ENCODE data around the gene MANSC4. TPM values are rescaled to one million over a fixed set of nuclear protein-coding genes. Genes with fewer than 3 reads are reported as not detected.

The MANSC4 gene
- total and polyA plus RNA-seq, 10 of the 15 experiments (the other 5 are each of a cell fraction or from before 2014, with no cell fraction given): 0.18 to 0.21 (median 0.19) TPM; not detected in 7

- 29% methylated on average over 1 of the region's 1 CpG for WGBS (ENCODE audit: insufficient coverage, insufficient replicate concordance, low lambda C conversion rate, missing lambda C conversion rate)
- Histone ChIP-seq H3K4me1 (ENCODE audit: control insufficient read depth, insufficient read depth, low read length) (no peaks in the 10 kb centered on the region), H2AFZ (ENCODE audit: control insufficient read depth, low read depth, low read length) (no peak overlapping the region), H3K27me3 (replicated peaks in 1 of 2; ENCODE audit: control insufficient read depth in 2 of 2, insufficient read depth in 2 of 2, low read length in 1 of 2) (no peaks in the 10 kb centered on the region), H3K27ac (ENCODE audit: control insufficient read depth, insufficient read depth) (no peak overlapping the region), H3K9me3 (replicated peaks; ENCODE audit: control insufficient read depth, insufficient read depth, low read length) (no peaks in the 10 kb centered on the region; the same call in 2 of the 3 replicates), H3K9ac (ENCODE audit: control insufficient read depth, insufficient read depth, low read length) (no peak overlapping the region), H3K36me3 (ENCODE audit: control insufficient read depth in 2 of 2, insufficient read depth in 2 of 2, low read length in 1 of 2) (no peaks in the 10 kb centered on the region; a peak in 1 of 4 replicates), H3K4me2 (ENCODE audit: control insufficient read depth, insufficient read depth) (no peak overlapping the region), H3K79me2 (ENCODE audit: control insufficient read depth, insufficient read depth, low read length) (no peaks in the 10 kb centered on the region), H3K4me3 (no peak overlapping the region), H4K20me1 (ENCODE audit: control insufficient read depth, insufficient read depth) (no peaks in the 10 kb centered on the region)
- no peak for ATAC-seq
- BruUV-seq (replicated peaks): no TSS peak
- no peak for DNase-seq (ENCODE audit: low read depth, low spot score)
- FAIRE-seq: no peak
- TF ChIP-seq ZNF274 (IDR thresholded peaks at IDR 0.05; ENCODE audit: insufficient read depth, insufficient read length): no peak
- TF ChIP-seq NFYB (IDR thresholded peaks at IDR 0.05; ENCODE audit: insufficient read depth, low read depth, low read length): no peak
- no peak for TF ChIP-seq CREM (IDR thresholded peaks at IDR 0.05; ENCODE audit: low read depth)
- TF ChIP-seq MYC (IDR thresholded peaks at IDR 0.05; ENCODE audit: insufficient read depth, insufficient read length, insufficient replicate concordance, low read length, severe bottlenecking): no peak
- TF ChIP-seq WRNIP1 (IDR thresholded peaks at IDR 0.05; ENCODE audit: borderline replicate concordance, low read depth, low read length): no peak
- TF ChIP-seq CREB1 (IDR thresholded peaks at IDR 0.05; ENCODE audit: low read depth): no peak
- TF ChIP-seq FOXM1 (IDR thresholded peaks at IDR 0.05; ENCODE audit: low read depth, low read length): no peak
- TF ChIP-seq EZH2 (IDR thresholded peaks at IDR 0.05; ENCODE audit: borderline replicate concordance, control insufficient read depth, low read depth, low read length): no peak
- TF ChIP-seq EGR1 (IDR thresholded peaks at IDR 0.05; ENCODE audit: borderline replicate concordance in 1 of 2, low read depth in 2 of 2, low read length in 2 of 2): no peak
- TF ChIP-seq, protein P1, sequence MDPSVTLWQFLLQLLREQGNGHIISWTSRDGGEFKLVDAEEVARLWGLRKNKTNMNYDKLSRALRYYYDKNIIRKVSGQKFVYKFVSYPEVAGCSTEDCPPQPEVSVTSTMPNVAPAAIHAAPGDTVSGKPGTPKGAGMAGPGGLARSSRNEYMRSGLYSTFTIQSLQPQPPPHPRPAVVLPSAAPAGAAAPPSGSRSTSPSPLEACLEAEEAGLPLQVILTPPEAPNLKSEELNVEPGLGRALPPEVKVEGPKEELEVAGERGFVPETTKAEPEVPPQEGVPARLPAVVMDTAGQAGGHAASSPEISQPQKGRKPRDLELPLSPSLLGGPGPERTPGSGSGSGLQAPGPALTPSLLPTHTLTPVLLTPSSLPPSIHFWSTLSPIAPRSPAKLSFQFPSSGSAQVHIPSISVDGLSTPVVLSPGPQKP (IDR thresholded peaks at IDR 0.05; ENCODE audit: low read depth, low read length): no peak
- no peak for TF ChIP-seq SIX5 (IDR thresholded peaks at IDR 0.05; ENCODE audit: low read depth, low read length, severe bottlenecking)
- TF ChIP-seq BCL11A (IDR thresholded peaks at IDR 0.05; ENCODE audit: low read depth, low read length): no peak
- no peak for TF ChIP-seq PKNOX1 (IDR thresholded peaks at IDR 0.05)
- no peak for TF ChIP-seq ZZZ3 (IDR thresholded peaks at IDR 0.05; ENCODE audit: control insufficient read depth, insufficient read length, low read depth)
- TF ChIP-seq RELA (IDR thresholded peaks at IDR 0.05; ENCODE audit: borderline replicate concordance, partially characterized antibody): no peak
- no peak for TF ChIP-seq TAF1 (IDR thresholded peaks at IDR 0.05; ENCODE audit: borderline replicate concordance, low read depth, low read length)
- TF ChIP-seq, protein P2, sequence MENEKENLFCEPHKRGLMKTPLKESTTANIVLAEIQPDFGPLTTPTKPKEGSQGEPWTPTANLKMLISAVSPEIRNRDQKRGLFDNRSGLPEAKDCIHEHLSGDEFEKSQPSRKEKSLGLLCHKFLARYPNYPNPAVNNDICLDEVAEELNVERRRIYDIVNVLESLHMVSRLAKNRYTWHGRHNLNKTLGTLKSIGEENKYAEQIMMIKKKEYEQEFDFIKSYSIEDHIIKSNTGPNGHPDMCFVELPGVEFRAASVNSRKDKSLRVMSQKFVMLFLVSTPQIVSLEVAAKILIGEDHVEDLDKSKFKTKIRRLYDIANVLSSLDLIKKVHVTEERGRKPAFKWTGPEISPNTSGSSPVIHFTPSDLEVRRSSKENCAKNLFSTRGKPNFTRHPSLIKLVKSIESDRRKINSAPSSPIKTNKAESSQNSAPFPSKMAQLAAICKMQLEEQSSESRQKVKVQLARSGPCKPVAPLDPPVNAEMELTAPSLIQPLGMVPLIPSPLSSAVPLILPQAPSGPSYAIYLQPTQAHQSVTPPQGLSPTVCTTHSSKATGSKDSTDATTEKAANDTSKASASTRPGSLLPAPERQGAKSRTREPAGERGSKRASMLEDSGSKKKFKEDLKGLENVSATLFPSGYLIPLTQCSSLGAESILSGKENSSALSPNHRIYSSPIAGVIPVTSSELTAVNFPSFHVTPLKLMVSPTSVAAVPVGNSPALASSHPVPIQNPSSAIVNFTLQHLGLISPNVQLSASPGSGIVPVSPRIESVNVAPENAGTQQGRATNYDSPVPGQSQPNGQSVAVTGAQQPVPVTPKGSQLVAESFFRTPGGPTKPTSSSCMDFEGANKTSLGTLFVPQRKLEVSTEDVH (IDR thresholded peaks at IDR 0.05; ENCODE audit: low read depth, partially characterized antibody): no peak
- TF ChIP-seq KLF5 (IDR thresholded peaks at IDR 0.05; ENCODE audit: partially characterized antibody): no peak
- TF ChIP-seq NFYA (IDR thresholded peaks at IDR 0.05; ENCODE audit: borderline replicate concordance, low read depth, low read length): no peak
- no peak for TF ChIP-seq KAT2A (conservative IDR thresholded peaks at IDR 0.05; ENCODE audit: control insufficient read depth, low read depth, low read length)
- POLR2A ChIA-PET: interaction anchor here (1.2 kb wide), 1 partner anchor 10 kb away, joined by 3 read pairs; no protein-coding TSS in a partner anchor
- RAD21 ChIA-PET (ENCODE audit: unreplicated experiment): no interaction called here
- in situ Hi-C loops (cut with MboI) (no loop called here), intact Hi-C loops (cut with micrococcal nuclease; ENCODE audit: unreplicated experiment) (no loop called here)
- SMC1A ChIA-PET (ENCODE audit: uncharacterized antibody, unreplicated experiment): interaction anchor here (1.2 kb wide), 1 partner anchor 135 kb away, joined by 3 read pairs; no protein-coding TSS in a partner anchor
- CTCF ChIA-PET: interaction anchor here (0.9 to 1.3 kb wide), 3 partner anchors 12 to 17 kb away, joined by 3 to 4 read pairs (median 3); no protein-coding TSS in a partner anchor
These were observed 25.2 kb upstream of the MANSC4 start for GRCh38 chr12:27805238-27805637.

All from GM12878 (cell line).